ENCODE data around the gene SLF2.

Gene SLF2

DNA sequence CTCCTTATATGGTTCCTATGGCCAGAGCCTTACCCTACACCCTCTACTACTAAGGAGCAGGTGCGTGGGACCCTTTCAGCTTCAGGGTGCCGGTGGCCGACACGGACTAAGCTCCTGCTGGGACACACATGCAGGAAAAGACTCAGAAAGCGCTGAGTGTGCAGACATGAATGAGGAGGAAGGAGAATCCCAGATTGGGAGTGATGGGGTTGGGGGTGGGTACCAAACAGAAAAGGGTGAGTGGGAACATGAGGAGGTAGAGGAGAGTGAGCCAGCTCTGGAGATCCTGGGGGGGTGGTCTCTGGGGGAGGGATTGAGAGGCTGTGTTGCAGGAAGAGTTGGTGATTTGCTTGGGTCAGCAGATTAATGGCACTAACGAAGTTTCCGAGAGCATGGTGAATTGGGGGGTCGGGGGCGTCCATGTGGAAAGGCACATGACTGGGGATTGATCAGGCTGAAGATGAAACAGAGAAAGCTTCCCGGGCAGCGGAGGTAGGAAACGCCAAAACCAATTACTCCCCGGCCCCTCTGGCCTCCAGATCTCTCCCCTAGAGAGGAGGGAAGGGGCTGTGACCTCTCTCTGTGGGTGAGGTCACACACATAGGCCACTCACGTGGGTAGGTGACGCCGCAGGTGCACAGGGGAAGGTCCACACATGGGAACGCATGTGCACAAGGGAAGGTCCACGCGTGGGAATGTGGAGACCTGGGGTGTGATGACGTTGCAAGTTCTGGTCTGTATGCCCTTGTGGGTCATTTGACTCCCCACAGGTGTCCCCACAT lies 37.9 kb upstream of the SLF2 start:
- TF ChIP-seq ZNF274 (IDR thresholded peaks at IDR 0.05; ENCODE audit: low read depth, low read length) (no peak), YY1 (IDR thresholded peaks at IDR 0.05; ENCODE audit: insufficient read depth, insufficient read length) (no peak)
- H3K9ac ChIP-seq (ENCODE audit: insufficient read length, low read depth): no peak overlapping the region
- no peaks in the 10 kb centered on the region for H3K36me3 ChIP-seq (ENCODE audit: insufficient read depth, insufficient read length, low read length)
- DNase-seq (ENCODE audit: low read depth, low spot score): no peak
- H3K4me3 ChIP-seq (ENCODE audit: insufficient read length, low read depth): no peak overlapping the region
- H3K27me3 ChIP-seq (ENCODE audit: insufficient read depth, insufficient read length): no peaks in the 10 kb centered on the region
- H3K9me3 ChIP-seq (ENCODE audit: insufficient read depth, low read length): no peaks in the 10 kb centered on the region
- peaks cover 2% of the 10 kb centered on the region for H3K4me1 ChIP-seq (ENCODE audit: insufficient read depth, insufficient read length)

DNA sequence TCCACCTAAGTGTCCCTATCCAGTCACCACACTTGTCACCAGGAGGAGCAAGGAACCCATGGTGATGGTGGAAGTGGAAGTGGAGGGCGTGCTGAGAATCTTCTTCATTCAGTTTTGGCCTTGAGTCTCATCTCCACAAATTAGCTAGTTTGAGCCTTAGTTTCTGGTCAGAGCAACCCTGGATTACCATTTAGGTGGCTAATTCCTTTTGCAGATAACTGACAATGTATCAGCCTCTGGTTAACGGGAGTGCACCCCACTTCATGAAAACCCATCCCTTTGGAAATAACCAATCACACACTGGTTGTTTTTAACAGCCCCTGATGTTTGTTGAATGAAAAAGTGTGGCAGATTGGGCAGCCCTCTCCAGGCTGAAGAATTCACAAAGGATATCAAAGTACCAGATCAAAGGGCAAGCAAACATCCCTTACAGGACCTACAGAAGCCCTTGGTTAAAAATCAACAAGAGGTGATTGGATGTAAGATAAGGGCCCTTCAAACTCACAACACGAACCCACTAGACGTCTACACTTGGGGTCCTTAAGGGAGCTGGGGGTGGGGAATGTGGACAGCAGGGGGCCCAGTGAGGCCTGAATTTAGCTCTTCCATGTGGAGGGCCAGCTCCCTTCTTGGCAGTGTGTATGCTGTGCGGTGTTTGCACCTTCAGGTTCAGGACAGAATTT lies 37.1 kb upstream of the SLF2 start:
- DNase-seq (ENCODE audit: low read depth, low spot score): no peak
- TF ChIP-seq YY1 (IDR thresholded peaks at IDR 0.05; ENCODE audit: insufficient read depth, insufficient read length) (no peak), ZNF274 (IDR thresholded peaks at IDR 0.05; ENCODE audit: low read depth, low read length) (no peak), SUZ12 (IDR thresholded peaks at IDR 0.05; ENCODE audit: extremely low read depth, insufficient read depth, insufficient read length) (no peak)
- Histone ChIP-seq H3K9me3 (ENCODE audit: insufficient read depth, low read length) (no peaks in the 10 kb centered on the region), H3K4me1 (ENCODE audit: insufficient read depth, insufficient read length) (peaks cover 2% of the 10 kb centered on the region), H3K9ac (ENCODE audit: insufficient read length, low read depth) (no peak overlapping the region), H3K4me3 (ENCODE audit: insufficient read length, low read depth) (no peak overlapping the region), H3K36me3 (ENCODE audit: insufficient read depth, insufficient read length, low read length) (no peaks in the 10 kb centered on the region), H3K27me3 (ENCODE audit: insufficient read depth, insufficient read length) (no peaks in the 10 kb centered on the region)

GRCh38 chr10:100876585-100877460 lies 35.9 kb upstream of the SLF2 start:
- TF ChIP-seq YY1 (IDR thresholded peaks at IDR 0.05; ENCODE audit: insufficient read depth, insufficient read length): no peak
- no peak for TF ChIP-seq SUZ12 (IDR thresholded peaks at IDR 0.05; ENCODE audit: extremely low read depth, insufficient read depth, insufficient read length)
- no peak for TF ChIP-seq ZNF274 (IDR thresholded peaks at IDR 0.05; ENCODE audit: low read depth, low read length)
- Histone ChIP-seq H3K4me1 (ENCODE audit: insufficient read depth, insufficient read length) (no peaks in the 10 kb centered on the region), H3K9ac (ENCODE audit: insufficient read length, low read depth) (no peak overlapping the region), H3K27me3 (ENCODE audit: insufficient read depth, insufficient read length) (no peaks in the 10 kb centered on the region), H3K36me3 (ENCODE audit: insufficient read depth, insufficient read length, low read length) (no peaks in the 10 kb centered on the region), H3K4me3 (ENCODE audit: insufficient read length, low read depth) (no peak overlapping the region), H3K9me3 (ENCODE audit: insufficient read depth, low read length) (no peaks in the 10 kb centered on the region)
- no peak for DNase-seq (ENCODE audit: low read depth, low spot score)

DNA sequence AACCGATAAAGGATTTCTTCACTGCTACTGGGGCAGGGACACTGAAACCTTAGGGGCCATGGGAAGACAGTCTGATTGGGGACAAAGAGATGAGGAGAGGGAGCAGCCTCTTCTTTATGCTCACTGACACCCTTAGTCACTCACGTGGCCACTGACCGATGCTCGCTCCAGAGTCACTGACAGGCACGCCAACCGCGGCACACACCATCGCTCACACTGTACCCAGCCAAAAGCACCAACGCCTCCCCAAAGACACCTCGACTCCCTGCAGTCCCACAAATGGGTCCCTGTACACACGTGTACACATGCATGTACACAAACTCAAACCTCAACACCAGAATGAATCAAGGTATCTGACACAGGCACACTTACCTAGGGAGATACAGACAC lies 35.3 kb upstream of the SLF2 start:
- H3K27me3 ChIP-seq (ENCODE audit: insufficient read depth, insufficient read length): no peaks in the 10 kb centered on the region
- H3K9ac ChIP-seq (ENCODE audit: insufficient read length, low read depth): no peak overlapping the region
- TF ChIP-seq SUZ12 (IDR thresholded peaks at IDR 0.05; ENCODE audit: extremely low read depth, insufficient read depth, insufficient read length) (no peak), ZNF274 (IDR thresholded peaks at IDR 0.05; ENCODE audit: low read depth, low read length) (no peak), YY1 (IDR thresholded peaks at IDR 0.05; ENCODE audit: insufficient read depth, insufficient read length) (no peak)
- DNase-seq (ENCODE audit: low read depth, low spot score): no peak
- no peaks in the 10 kb centered on the region for H3K9me3 ChIP-seq (ENCODE audit: insufficient read depth, low read length)
- no peaks in the 10 kb centered on the region for H3K36me3 ChIP-seq (ENCODE audit: insufficient read depth, insufficient read length, low read length)
- no peaks in the 10 kb centered on the region for H3K4me1 ChIP-seq (ENCODE audit: insufficient read depth, insufficient read length)
- H3K4me3 ChIP-seq (ENCODE audit: insufficient read length, low read depth): no peak overlapping the region

- H3K9me3 ChIP-seq (ENCODE audit: insufficient read depth, low read length): no peaks in the 10 kb centered on the region
- no peak overlapping the region for H3K9ac ChIP-seq (ENCODE audit: insufficient read length, low read depth)
- no peak for TF ChIP-seq ZNF274 (IDR thresholded peaks at IDR 0.05; ENCODE audit: low read depth, low read length)
- TF ChIP-seq YY1 (IDR thresholded peaks at IDR 0.05; ENCODE audit: insufficient read depth, insufficient read length): no peak
- no peak for TF ChIP-seq SUZ12 (IDR thresholded peaks at IDR 0.05; ENCODE audit: extremely low read depth, insufficient read depth, insufficient read length)
- no peak overlapping the region for H3K4me3 ChIP-seq (ENCODE audit: insufficient read length, low read depth)
- no peaks in the 10 kb centered on the region for H3K36me3 ChIP-seq (ENCODE audit: insufficient read depth, insufficient read length, low read length)
- DNase-seq (ENCODE audit: low read depth, low spot score): peak; percentile 40
- no peaks in the 10 kb centered on the region for H3K27me3 ChIP-seq (ENCODE audit: insufficient read depth, insufficient read length)
- H3K4me1 ChIP-seq (ENCODE audit: insufficient read depth, insufficient read length): no peaks in the 10 kb centered on the region
These were observed 34.4 kb upstream of the SLF2 start for GRCh38 chr10:100878291-100878910.

DNA sequence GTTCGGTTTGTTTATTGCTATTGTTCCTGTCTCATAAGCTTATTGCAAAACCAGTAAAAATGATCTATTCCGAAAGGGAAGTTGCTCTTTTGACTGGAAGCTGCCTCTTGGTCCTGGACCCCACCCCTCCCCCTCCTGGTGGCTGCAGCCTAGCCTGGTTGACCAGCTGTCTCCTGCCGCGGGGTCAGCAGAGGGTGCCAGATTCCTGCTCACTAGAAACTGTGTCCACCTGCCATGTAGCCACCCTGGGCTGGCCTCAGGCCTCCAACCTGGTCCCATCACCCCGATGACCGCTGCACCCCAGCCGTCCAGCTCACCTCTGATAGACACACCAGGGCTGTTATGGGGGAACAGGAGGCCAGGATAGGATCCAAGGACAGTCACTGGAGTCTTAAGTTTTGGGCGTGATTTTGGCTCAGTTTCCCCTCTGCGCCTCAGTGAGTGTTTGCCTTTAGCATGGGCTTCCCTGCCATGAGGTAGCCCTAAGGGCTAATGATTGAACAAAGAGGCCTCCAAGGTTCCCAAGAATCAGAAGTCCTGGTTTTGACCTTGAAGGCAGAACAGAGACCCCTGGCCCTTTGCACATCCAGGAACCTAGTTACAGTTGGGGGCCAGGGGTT lies 32.9 kb upstream of the SLF2 start:
- Histone ChIP-seq H3K4me1 (ENCODE audit: insufficient read depth, insufficient read length) (no peaks in the 10 kb centered on the region), H3K9ac (ENCODE audit: insufficient read length, low read depth) (no peak overlapping the region), H3K36me3 (ENCODE audit: insufficient read depth, insufficient read length, low read length) (no peaks in the 10 kb centered on the region), H3K27me3 (ENCODE audit: insufficient read depth, insufficient read length) (no peaks in the 10 kb centered on the region), H3K4me3 (ENCODE audit: insufficient read length, low read depth) (no peak overlapping the region), H3K9me3 (ENCODE audit: insufficient read depth, low read length) (no peaks in the 10 kb centered on the region)
- no peak for DNase-seq (ENCODE audit: low read depth, low spot score)
- TF ChIP-seq YY1 (IDR thresholded peaks at IDR 0.05; ENCODE audit: insufficient read depth, insufficient read length) (no peak), ZNF274 (IDR thresholded peaks at IDR 0.05; ENCODE audit: low read depth, low read length) (no peak), SUZ12 (IDR thresholded peaks at IDR 0.05; ENCODE audit: extremely low read depth, insufficient read depth, insufficient read length) (no peak)
